Peyer's patch (tissue), 4 donors: Measurements from ENCODE around the gene IGFN1.

ENCODE experiments used
- CTCF ChIP-seq, 6 experiments: fragments of 450-650 bp in 4 of 6; fragments of 200-600 bp in 2 of 6; sonication (generic) in 1 of 6; IDR thresholded peaks; one replicate each; pipeline ENCODE4 v1.5.1; 2017 to 2019; ENCODE audit warnings: antibody characterized with exemption in 6 of 6, mild to moderate bottlenecking in 3 of 6, moderate library complexity in 1 of 6
- POLR2A ChIP-seq, 2 donors: fragments of 450-650 bp; IDR thresholded peaks; one replicate each; pipeline ENCODE4 v1.5.1; 2017; ENCODE audit warnings: antibody characterized with exemption in 2 of 2, mild to moderate bottlenecking in 2 of 2, moderate library complexity in 2 of 2

- TF ChIP-seq CTCF (IDR thresholded peaks at IDR 0.05) (peak in 4 of 6 experiments; percentile 3 to 48 (median 38)), POLR2A (IDR thresholded peaks at IDR 0.05) (peak; percentile 0 to 5)
Observed at GRCh38 chr1:201171063-201172036, 19.3 kb upstream of the IGFN1 start.
